Kidney (tissue), 14 donors: ENCODE results near the gene IZUMO2. TPM values are rescaled to one million over a fixed set of nuclear protein-coding genes. Genes with fewer than 3 reads are reported as not detected.

Source experiments
- DNase-seq, 5 donors: peaks; one replicate each; pipeline ENCODE4 v3.0.0-alpha.2; 2013 to 2020
- FAIRE-seq: peaks from 2 replicates; lab custom pipeline; 2012; peaks lifted over from hg19 to GRCh38; lab: Jason Lieb, UNC
- H3K27ac ChIP-seq, 2 donors: one replicate each; pipeline ENCODE4 v1.7.0; 2013; ENCODE audit warnings: low read depth in 2 of 2, low read length in 2 of 2, inconsistent platforms in 1 of 2
- H3K27me3 ChIP-seq: one replicate; pipeline ENCODE4 v1.7.1; 2013; ENCODE audit warnings: low read length, inconsistent platforms; ENCODE audit not compliant: control insufficient read depth, insufficient read depth
- H3K36me3 ChIP-seq, 3 donors: one replicate each; pipeline versions ENCODE4 v1.7.0 to v1.7.1; 2013; ENCODE audit warnings: low read length in 3 of 3, control low read depth in 1 of 3, inconsistent platforms in 1 of 3; ENCODE audit not compliant: insufficient read depth in 3 of 3, control insufficient read depth in 2 of 3
- H3K4me1 ChIP-seq, 3 donors: one replicate each; pipeline versions ENCODE4 v1.7.0 to v1.7.1; 2013; ENCODE audit warnings: low read length in 3 of 3, inconsistent platforms in 1 of 3, low read depth in 1 of 3; ENCODE audit not compliant: control insufficient read depth in 2 of 3, insufficient read depth in 2 of 3
- H3K4me3 ChIP-seq, 3 donors: one replicate each; pipeline versions ENCODE4 v1.7.0 to v1.8.1; 2013; ENCODE audit warnings: low read length in 3 of 3, control low read depth in 1 of 3, inconsistent platforms in 1 of 3
- H3K9ac ChIP-seq, 3 donors: one replicate each; pipeline versions ENCODE4 v1.7.0 to v1.7.1; 2013; ENCODE audit warnings: low read length in 3 of 3, control low read depth in 1 of 3, inconsistent platforms in 1 of 3
- H3K9me3 ChIP-seq, 3 donors: one replicate each; pipeline versions ENCODE4 v1.7.0 to v1.7.1; 2013; ENCODE audit warnings: low read length in 3 of 3, control low read depth in 1 of 3, inconsistent platforms in 1 of 3; ENCODE audit not compliant: control insufficient read depth in 2 of 3, insufficient read depth in 1 of 3
- intact Hi-C: fragments of 100-400 bp; cut with DNase I; formaldehyde crosslinking; loops from one replicate; pipeline ENCODE4 v1.11.1; 2022
- polyA plus RNA-seq: library from polyadenylated mRNA; stranded (reverse); fragments of 350-450 nt; fragmentation: Illumina TruSeq; extraction: RNeasy Lipid Tissue Mini Kit (QIAGEN cat#74804); gene quantifications from one replicate; pipeline ENCODE4 v1.2.3, GENCODE V29; 2014; ENCODE audit warnings: low read depth, low replicate concordance; ENCODE audit not compliant: insufficient read depth
- total RNA-seq: library from RNA; stranded (reverse); fragmentation: NEBNext Ultra II Directional; extraction: Animal tissue kit (Norgen Biotek cat#: 25700); gene quantifications from one replicate; pipeline ENCODE4 v1.2.1, GENCODE V29; 2021
- TF ChIP-seq, protein P1 (sequence below): IDR thresholded peaks from 3 replicates; pipeline ENCODE4 v1.5.1; 2012; ENCODE audit warnings: mild to moderate bottlenecking, moderate library complexity, borderline replicate concordance; ENCODE audit not compliant: insufficient read depth; ENCODE audit errors: extremely low read depth
- donor health status: control.
- donor health status: control.
- donor health status: control.
- donor health status: control.
- donor health status: control.
- donor health status: DM: yes; HTN: yes; CAD: no.
- donor health status: Normal renal cell carcinoma (clear cell type).

The IZUMO2 gene
- total and polyA plus RNA-seq, 2 donors from 2014 or later, result not detected

DNA sequence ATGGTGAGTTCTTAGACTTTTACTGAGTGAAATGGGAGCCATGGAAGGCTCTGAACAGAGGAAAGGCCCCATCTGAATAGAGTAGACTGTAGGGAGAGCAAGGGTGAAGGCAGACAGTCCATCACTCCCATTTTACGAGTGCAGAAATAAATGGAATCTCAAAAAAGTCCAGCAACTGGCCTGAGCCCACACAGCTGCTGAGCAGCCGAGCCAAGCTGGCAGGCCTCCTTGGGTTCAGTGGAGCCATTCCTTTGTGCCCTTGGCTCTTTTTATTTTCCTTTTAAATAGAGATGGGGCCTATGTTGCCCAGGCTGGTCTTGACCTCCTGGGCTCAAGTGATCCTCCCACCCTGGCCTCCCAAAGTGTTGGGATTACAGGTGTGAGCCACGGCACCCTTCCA, 39.3 kb upstream of the IZUMO2 start:
- Histone ChIP-seq H3K9me3 (no peaks in the 10 kb centered on the region), H3K27me3 (peaks cover 8% of the 10 kb centered on the region), H3K9ac (no peak overlapping the region), H3K4me1 (peaks cover 0 to 20% (median 0%) of the 10 kb centered on the region in 3 donors), H3K27ac (no peak overlapping the region), H3K36me3 (no peaks in the 10 kb centered on the region), H3K4me3 (no peak overlapping the region)
- DNase-seq (no peak), FAIRE-seq (no peak)
- TF ChIP-seq, protein P1, sequence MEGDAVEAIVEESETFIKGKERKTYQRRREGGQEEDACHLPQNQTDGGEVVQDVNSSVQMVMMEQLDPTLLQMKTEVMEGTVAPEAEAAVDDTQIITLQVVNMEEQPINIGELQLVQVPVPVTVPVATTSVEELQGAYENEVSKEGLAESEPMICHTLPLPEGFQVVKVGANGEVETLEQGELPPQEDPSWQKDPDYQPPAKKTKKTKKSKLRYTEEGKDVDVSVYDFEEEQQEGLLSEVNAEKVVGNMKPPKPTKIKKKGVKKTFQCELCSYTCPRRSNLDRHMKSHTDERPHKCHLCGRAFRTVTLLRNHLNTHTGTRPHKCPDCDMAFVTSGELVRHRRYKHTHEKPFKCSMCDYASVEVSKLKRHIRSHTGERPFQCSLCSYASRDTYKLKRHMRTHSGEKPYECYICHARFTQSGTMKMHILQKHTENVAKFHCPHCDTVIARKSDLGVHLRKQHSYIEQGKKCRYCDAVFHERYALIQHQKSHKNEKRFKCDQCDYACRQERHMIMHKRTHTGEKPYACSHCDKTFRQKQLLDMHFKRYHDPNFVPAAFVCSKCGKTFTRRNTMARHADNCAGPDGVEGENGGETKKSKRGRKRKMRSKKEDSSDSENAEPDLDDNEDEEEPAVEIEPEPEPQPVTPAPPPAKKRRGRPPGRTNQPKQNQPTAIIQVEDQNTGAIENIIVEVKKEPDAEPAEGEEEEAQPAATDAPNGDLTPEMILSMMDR, result no peak
- intact Hi-C loops, result no loop called here

DNA sequence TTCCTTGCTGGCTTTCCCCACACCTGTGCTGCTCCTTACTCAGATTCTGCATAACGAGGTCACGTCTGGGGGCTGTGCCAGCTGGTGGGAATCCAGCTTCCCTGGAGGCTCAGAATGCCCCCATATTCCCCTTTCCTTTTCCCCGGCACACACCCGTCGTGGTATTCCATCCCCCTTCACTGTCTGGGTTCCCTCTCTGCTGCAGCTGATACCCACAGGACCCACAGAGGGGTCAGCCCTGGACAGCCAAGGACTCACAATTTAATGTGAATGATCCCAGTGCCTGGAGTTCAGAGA, 36.1 kb upstream of the IZUMO2 start:
- Histone ChIP-seq H3K9me3 (no peaks in the 10 kb centered on the region), H3K4me3 (no peak overlapping the region), H3K36me3 (no peaks in the 10 kb centered on the region), H3K9ac (no peak overlapping the region), H3K4me1 (peaks cover 0 to 16% (median 0%) of the 10 kb centered on the region in 3 donors), H3K27me3 (peaks cover 4% of the 10 kb centered on the region), H3K27ac (peak overlapping the region in 1 of 2 donors; percentile 30)
- intact Hi-C loops, result no loop called here
- DNase-seq (no peak), FAIRE-seq (no peak)
- TF ChIP-seq, protein P1, result no peak

DNA sequence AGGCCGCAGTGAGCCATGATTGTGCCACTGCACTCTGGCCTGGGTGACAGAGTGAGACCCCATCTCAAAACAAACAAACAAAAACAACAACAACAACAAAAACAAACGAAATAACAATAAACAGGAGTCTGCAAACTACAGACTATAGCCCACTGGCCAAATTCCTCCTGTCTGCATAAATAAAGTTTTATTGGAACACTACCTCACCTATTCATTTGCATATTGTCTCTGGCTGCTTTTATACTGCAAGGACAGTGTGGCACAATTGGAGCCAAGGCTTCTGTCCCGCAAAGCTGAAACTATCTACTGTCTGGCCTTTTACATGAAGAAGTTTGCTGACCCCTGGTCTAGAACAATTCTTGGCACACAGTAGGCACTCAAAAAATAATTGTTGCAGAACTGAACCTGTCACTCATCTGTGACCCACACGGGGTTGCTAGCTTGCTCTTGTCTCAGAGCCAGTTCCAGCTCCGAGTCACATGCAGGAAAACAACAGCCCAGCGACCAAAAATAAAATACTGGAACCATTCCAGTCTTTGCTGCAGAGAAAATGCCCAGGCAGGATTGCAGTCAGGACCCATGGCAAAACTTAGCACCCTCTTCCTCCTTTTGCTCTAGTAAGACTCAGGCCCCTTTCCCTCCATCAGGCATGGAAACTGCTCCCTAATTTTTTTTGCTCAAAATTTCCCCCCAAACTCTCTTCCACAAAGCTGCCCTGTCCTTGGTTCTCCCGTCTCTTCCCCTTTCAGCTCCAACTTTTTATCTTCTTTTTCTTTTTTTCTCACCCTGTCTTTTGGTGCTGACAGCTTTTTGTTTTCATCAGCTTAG, 35.6 kb upstream of the IZUMO2 start:
- FAIRE-seq (no peak), DNase-seq (no peak)
- H3K27ac ChIP-seq, result no peak overlapping the region
- H3K27me3 ChIP-seq, result no peaks in the 10 kb centered on the region
- intact Hi-C loops, result no loop called here
- TF ChIP-seq, protein P1, result no peak
- H3K36me3 ChIP-seq, result no peaks in the 10 kb centered on the region
- peaks cover 0 to 15% (median 0%) of the 10 kb centered on the region in 3 donors for H3K4me1 ChIP-seq
- no peak overlapping the region for H3K9ac ChIP-seq
- H3K9me3 ChIP-seq, result no peaks in the 10 kb centered on the region
- no peak overlapping the region for H3K4me3 ChIP-seq
